NT2/D1 (cell line): ENCODE data around the gene PLXNC1.

Source experiments
- SUZ12 ChIP-seq: IDR thresholded peaks from 2 replicates; pipeline ENCODE4 v1.6.1; 2011; ENCODE audit not compliant: insufficient read length, insufficient read depth; ENCODE audit errors: extremely low read depth
- YY1 ChIP-seq: IDR thresholded peaks from 2 replicates; pipeline ENCODE4 v1.6.1; 2011; ENCODE audit not compliant: insufficient read length, insufficient read depth

- TF ChIP-seq SUZ12 (no peak), YY1 (no peak)
Observed at GRCh38 chr12:94172973-94173372, 24.6 kb downstream of the PLXNC1 start.
